Measurements from ENCODE around the gene ATF4. TPM values are rescaled to one million over a fixed set of nuclear protein-coding genes. Genes with fewer than 3 reads are reported as not detected.

Gene ATF4
- polyA plus RNA-seq, 1 donor from 2014 or later: 394 TPM

- H3K36me3 ChIP-seq (ENCODE audit: insufficient read depth, low read length): no peaks in the 10 kb centered on the region
- no peak overlapping the region for H2AFZ ChIP-seq (ENCODE audit: low read depth, low read length)
- no peaks in the 10 kb centered on the region for H3K27me3 ChIP-seq (ENCODE audit: insufficient read depth, low read depth, low read length)
- no peaks in the 10 kb centered on the region for H3K79me2 ChIP-seq (replicated peaks; ENCODE audit: insufficient read depth, low read length)
- H3K9me3 ChIP-seq (ENCODE audit: low read length): no peaks in the 10 kb centered on the region
- no peaks in the 10 kb centered on the region for H3K9me2 ChIP-seq (ENCODE audit: insufficient read depth, low read length)
- no peaks in the 10 kb centered on the region for H4K20me1 ChIP-seq (ENCODE audit: insufficient read depth)
- H3K27ac ChIP-seq (ENCODE audit: low read length): no peak overlapping the region
- no peak overlapping the region for H3K4me3 ChIP-seq (ENCODE audit: low read length)
- no peak overlapping the region for H3K4me2 ChIP-seq (ENCODE audit: low read length)
- TF ChIP-seq POLR2AphosphoS5 (IDR thresholded peaks at IDR 0.05) (no peak), RAD21 (conservative IDR thresholded peaks at IDR 0.05) (no peak), TAF1 (IDR thresholded peaks at IDR 0.05; ENCODE audit: low read depth) (no peak), SMC3 (conservative IDR thresholded peaks at IDR 0.05; ENCODE audit: poor library complexity) (no peak), EZH2 (IDR thresholded peaks at IDR 0.05; ENCODE audit: borderline replicate concordance, insufficient read depth, low read length, poor library complexity, severe bottlenecking) (no peak), EP300 (conservative IDR thresholded peaks at IDR 0.05; ENCODE audit: poor library complexity, severe bottlenecking) (no peak), MXI1 (conservative IDR thresholded peaks at IDR 0.05; ENCODE audit: poor library complexity, severe bottlenecking) (no peak)
- TF ChIP-seq, protein P1, sequence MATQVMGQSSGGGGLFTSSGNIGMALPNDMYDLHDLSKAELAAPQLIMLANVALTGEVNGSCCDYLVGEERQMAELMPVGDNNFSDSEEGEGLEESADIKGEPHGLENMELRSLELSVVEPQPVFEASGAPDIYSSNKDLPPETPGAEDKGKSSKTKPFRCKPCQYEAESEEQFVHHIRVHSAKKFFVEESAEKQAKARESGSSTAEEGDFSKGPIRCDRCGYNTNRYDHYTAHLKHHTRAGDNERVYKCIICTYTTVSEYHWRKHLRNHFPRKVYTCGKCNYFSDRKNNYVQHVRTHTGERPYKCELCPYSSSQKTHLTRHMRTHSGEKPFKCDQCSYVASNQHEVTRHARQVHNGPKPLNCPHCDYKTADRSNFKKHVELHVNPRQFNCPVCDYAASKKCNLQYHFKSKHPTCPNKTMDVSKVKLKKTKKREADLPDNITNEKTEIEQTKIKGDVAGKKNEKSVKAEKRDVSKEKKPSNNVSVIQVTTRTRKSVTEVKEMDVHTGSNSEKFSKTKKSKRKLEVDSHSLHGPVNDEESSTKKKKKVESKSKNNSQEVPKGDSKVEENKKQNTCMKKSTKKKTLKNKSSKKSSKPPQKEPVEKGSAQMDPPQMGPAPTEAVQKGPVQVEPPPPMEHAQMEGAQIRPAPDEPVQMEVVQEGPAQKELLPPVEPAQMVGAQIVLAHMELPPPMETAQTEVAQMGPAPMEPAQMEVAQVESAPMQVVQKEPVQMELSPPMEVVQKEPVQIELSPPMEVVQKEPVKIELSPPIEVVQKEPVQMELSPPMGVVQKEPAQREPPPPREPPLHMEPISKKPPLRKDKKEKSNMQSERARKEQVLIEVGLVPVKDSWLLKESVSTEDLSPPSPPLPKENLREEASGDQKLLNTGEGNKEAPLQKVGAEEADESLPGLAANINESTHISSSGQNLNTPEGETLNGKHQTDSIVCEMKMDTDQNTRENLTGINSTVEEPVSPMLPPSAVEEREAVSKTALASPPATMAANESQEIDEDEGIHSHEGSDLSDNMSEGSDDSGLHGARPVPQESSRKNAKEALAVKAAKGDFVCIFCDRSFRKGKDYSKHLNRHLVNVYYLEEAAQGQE (IDR thresholded peaks at IDR 0.05; ENCODE audit: borderline replicate concordance): no peak
- TF ChIP-seq, protein P2, sequence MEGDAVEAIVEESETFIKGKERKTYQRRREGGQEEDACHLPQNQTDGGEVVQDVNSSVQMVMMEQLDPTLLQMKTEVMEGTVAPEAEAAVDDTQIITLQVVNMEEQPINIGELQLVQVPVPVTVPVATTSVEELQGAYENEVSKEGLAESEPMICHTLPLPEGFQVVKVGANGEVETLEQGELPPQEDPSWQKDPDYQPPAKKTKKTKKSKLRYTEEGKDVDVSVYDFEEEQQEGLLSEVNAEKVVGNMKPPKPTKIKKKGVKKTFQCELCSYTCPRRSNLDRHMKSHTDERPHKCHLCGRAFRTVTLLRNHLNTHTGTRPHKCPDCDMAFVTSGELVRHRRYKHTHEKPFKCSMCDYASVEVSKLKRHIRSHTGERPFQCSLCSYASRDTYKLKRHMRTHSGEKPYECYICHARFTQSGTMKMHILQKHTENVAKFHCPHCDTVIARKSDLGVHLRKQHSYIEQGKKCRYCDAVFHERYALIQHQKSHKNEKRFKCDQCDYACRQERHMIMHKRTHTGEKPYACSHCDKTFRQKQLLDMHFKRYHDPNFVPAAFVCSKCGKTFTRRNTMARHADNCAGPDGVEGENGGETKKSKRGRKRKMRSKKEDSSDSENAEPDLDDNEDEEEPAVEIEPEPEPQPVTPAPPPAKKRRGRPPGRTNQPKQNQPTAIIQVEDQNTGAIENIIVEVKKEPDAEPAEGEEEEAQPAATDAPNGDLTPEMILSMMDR (IDR thresholded peaks at IDR 0.05; ENCODE audit: poor library complexity, severe bottlenecking): no peak
- H3K9ac ChIP-seq (ENCODE audit: low read length): no peak overlapping the region
- H3F3A ChIP-seq (ENCODE audit: insufficient read depth, low read length, poor library complexity, severe bottlenecking): no peaks in the 10 kb centered on the region
Measured at GRCh38 chr22:39570226-39570625, 49.9 kb downstream of the ATF4 start.

DNA sequence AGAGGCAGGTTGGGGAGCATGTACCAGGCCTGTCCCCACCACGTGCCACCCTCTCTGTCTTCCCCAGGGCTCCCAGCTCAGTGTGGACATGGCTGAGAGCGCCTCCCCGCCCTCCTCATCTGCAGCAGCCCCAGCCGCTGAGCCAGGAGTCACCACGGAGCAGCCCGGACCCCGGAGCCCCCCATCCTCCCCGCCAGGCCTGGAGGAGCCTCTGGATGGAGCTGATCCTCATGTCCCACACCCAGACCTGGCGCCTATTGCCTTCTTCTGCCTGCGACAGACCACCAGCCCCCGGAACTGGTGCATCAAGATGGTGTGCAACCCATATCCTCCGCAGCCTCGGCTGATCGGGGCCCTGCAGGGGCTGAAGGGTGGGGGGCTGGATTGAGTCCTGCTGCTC lies 50.3 kb downstream of the ATF4 start, which contains the start of gene CACNA1I:
TSS of gene CACNA1I (plus strand) at position 89 of the 400 bp plus-strand sequence. CDS start at position 89, 0 bp downstream.
- TF ChIP-seq, protein P1 (IDR thresholded peaks at IDR 0.05; ENCODE audit: borderline replicate concordance): no peak
- no peak for TF ChIP-seq POLR2AphosphoS5 (IDR thresholded peaks at IDR 0.05)
- TF ChIP-seq EZH2 (IDR thresholded peaks at IDR 0.05; ENCODE audit: borderline replicate concordance, insufficient read depth, low read length, poor library complexity, severe bottlenecking): no peak
- H3K27me3 ChIP-seq (ENCODE audit: insufficient read depth, low read depth, low read length): no peaks in the 10 kb centered on the region
- H3K4me3 ChIP-seq (ENCODE audit: low read length): no peak within 1 kb of the TSS
- no peaks in the 10 kb centered on the region for H3F3A ChIP-seq (ENCODE audit: insufficient read depth, low read length, poor library complexity, severe bottlenecking)
- no peaks in the 10 kb centered on the region for H3K9me3 ChIP-seq (ENCODE audit: low read length)
- H3K27ac ChIP-seq (ENCODE audit: low read length): no peak within 1 kb of the TSS
- H3K9me2 ChIP-seq (ENCODE audit: insufficient read depth, low read length): no peaks in the 10 kb centered on the region
- no peak within 1 kb of the TSS for H3K4me2 ChIP-seq (ENCODE audit: low read length)
- no peaks in the 10 kb centered on the region for H4K20me1 ChIP-seq (ENCODE audit: insufficient read depth)
- H3K36me3 ChIP-seq (ENCODE audit: insufficient read depth, low read length): no peaks in the 10 kb centered on the region
- H3K79me2 ChIP-seq (replicated peaks; ENCODE audit: insufficient read depth, low read length): no peaks in the 10 kb centered on the region
- H2AFZ ChIP-seq (ENCODE audit: low read depth, low read length): no peak within 1 kb of the TSS
- no peak within 1 kb of the TSS for H3K9ac ChIP-seq (ENCODE audit: low read length)
